Vagina (tissue), 2 donors: ENCODE results near the gene PXYLP1. TPM values are rescaled to one million over a fixed set of nuclear protein-coding genes. Genes with fewer than 3 reads are reported as not detected.

Experiments
- DNase-seq, 2 donors: peaks; one replicate each; pipeline ENCODE4 v3.0.0-alpha.2; 2017; ENCODE audit errors: extremely low spot score in 2 of 2
- H3K27ac ChIP-seq: fragments of 200-600 bp; sonication (generic); one replicate; pipeline ENCODE4 v1.5.1; 2019
- H3K27me3 ChIP-seq: fragments of 200-600 bp; sonication (generic); one replicate; pipeline ENCODE4 v1.5.1; 2019
- H3K36me3 ChIP-seq, 2 donors: fragments of 200-600 bp; sonication (generic); one replicate each; pipeline ENCODE4 v1.5.1; 2017 to 2019
- H3K4me1 ChIP-seq: fragments of 200-600 bp; sonication (generic); one replicate; pipeline ENCODE4 v1.5.1; 2019
- H3K4me3 ChIP-seq, 2 donors: fragments of 200-600 bp; sonication (generic); 1 replicate in 1 of 2; 2 replicates in 1 of 2; pipeline ENCODE4 v1.5.1; 2016 to 2019
- H3K9me3 ChIP-seq: fragments of 200-600 bp; sonication (generic); one replicate; pipeline ENCODE4 v1.5.1; 2019
- CTCF ChIP-seq, 3 experiments: fragments of 450-650 bp in 2 of 3; fragments of 200-600 bp in 1 of 3; sonication (generic) in 1 of 3; IDR thresholded peaks; one replicate each; pipeline ENCODE4 v1.5.1; 2017 to 2019; ENCODE audit warnings: antibody characterized with exemption in 3 of 3, mild to moderate bottlenecking in 2 of 3, moderate library complexity in 2 of 3
- POLR2A ChIP-seq, 2 donors: fragments of 450-650 bp; IDR thresholded peaks; one replicate each; pipeline ENCODE4 v1.6.1; 2017; ENCODE audit warnings: antibody characterized with exemption in 2 of 2, mild to moderate bottlenecking in 2 of 2, moderate library complexity in 2 of 2
- POLR2AphosphoS5 ChIP-seq, 2 donors: sonication (generic); formaldehyde crosslinking; IDR thresholded peaks; one replicate each; pipeline ENCODE4 v1.9.0; 2017; ENCODE audit warnings: antibody characterized with exemption in 2 of 2, mild to moderate bottlenecking in 2 of 2, low read depth in 1 of 2; ENCODE audit not compliant: insufficient read depth in 1 of 2
- intact Hi-C: fragments of 100-400 bp; cut with DNase I; formaldehyde crosslinking; loops from one replicate; pipeline ENCODE4 v1.15.1; 2023
- total RNA-seq: library from RNA; depleted of rRNA; stranded (reverse); fragments of >200 nt; gene quantifications from one replicate; pipeline ENCODE4 v1.2.3, GENCODE V29; 2016

The PXYLP1 gene
- total RNA-seq, 1 donor from 2014 or later: 16.7 TPM

- Histone ChIP-seq H3K36me3 (no peaks in the 10 kb centered on the region), H3K4me3 (no peak overlapping the region), H3K4me1 (peaks cover 4% of the 10 kb centered on the region), H3K27ac (no peak overlapping the region), H3K27me3 (no peaks in the 10 kb centered on the region), H3K9me3 (no peaks in the 10 kb centered on the region)
- intact Hi-C loops: loop anchor here (5.0 kb wide), 1 partner anchor 42 kb away; no protein-coding TSS in a partner anchor
- DNase-seq: no peak
- TF ChIP-seq POLR2AphosphoS5 (IDR thresholded peaks at IDR 0.05; ENCODE audit: insufficient read depth in 1 of 2, low read depth in 1 of 2): no peak
- TF ChIP-seq POLR2A (IDR thresholded peaks at IDR 0.05): no peak
- TF ChIP-seq CTCF (IDR thresholded peaks at IDR 0.05): no peak
Observed at GRCh38 chr3:141279077-141279967, 47.7 kb downstream of the PXYLP1 start.

- no peak for TF ChIP-seq CTCF (IDR thresholded peaks at IDR 0.05)
- no peak for TF ChIP-seq POLR2A (IDR thresholded peaks at IDR 0.05)
- TF ChIP-seq POLR2AphosphoS5 (IDR thresholded peaks at IDR 0.05; ENCODE audit: insufficient read depth in 1 of 2, low read depth in 1 of 2): no peak
- DNase-seq: no peak
- Histone ChIP-seq H3K4me3 (no peak overlapping the region), H3K36me3 (no peaks in the 10 kb centered on the region), H3K4me1 (peaks cover 4% of the 10 kb centered on the region), H3K27ac (no peak overlapping the region), H3K27me3 (no peaks in the 10 kb centered on the region), H3K9me3 (no peaks in the 10 kb centered on the region)
- intact Hi-C loops: no loop called here
Observed at GRCh38 chr3:141280086-141280485, 48.5 kb downstream of the PXYLP1 start.

GRCh38 chr3:141280690-141281089, 49.1 kb downstream of the PXYLP1 start:
- Histone ChIP-seq H3K27me3 (no peaks in the 10 kb centered on the region), H3K9me3 (no peaks in the 10 kb centered on the region), H3K36me3 (no peaks in the 10 kb centered on the region), H3K4me3 (no peak overlapping the region), H3K4me1 (peaks cover 4% of the 10 kb centered on the region), H3K27ac (no peak overlapping the region)
- intact Hi-C loops: no loop called here
- no peak for DNase-seq
- TF ChIP-seq POLR2A (IDR thresholded peaks at IDR 0.05) (no peak), CTCF (IDR thresholded peaks at IDR 0.05) (no peak), POLR2AphosphoS5 (IDR thresholded peaks at IDR 0.05; ENCODE audit: insufficient read depth in 1 of 2, low read depth in 1 of 2) (no peak)

- no peak overlapping the region for H3K27ac ChIP-seq
- H3K4me3 ChIP-seq: no peak overlapping the region
- TF ChIP-seq CTCF (IDR thresholded peaks at IDR 0.05) (no peak), POLR2AphosphoS5 (IDR thresholded peaks at IDR 0.05; ENCODE audit: insufficient read depth in 1 of 2, low read depth in 1 of 2) (no peak), POLR2A (IDR thresholded peaks at IDR 0.05) (no peak)
- intact Hi-C loops: no loop called here
- no peaks in the 10 kb centered on the region for H3K27me3 ChIP-seq
- DNase-seq: no peak
- H3K36me3 ChIP-seq: peaks cover 0 to 4% of the 10 kb centered on the region in 2 donors
- H3K4me1 ChIP-seq: no peaks in the 10 kb centered on the region
- no peaks in the 10 kb centered on the region for H3K9me3 ChIP-seq
Observed at GRCh38 chr3:141285570-141285969, 53.9 kb downstream of the PXYLP1 start.

GRCh38 chr3:141286856-141287255, 55.2 kb downstream of the PXYLP1 start:
- TF ChIP-seq POLR2A (IDR thresholded peaks at IDR 0.05) (no peak), CTCF (IDR thresholded peaks at IDR 0.05) (no peak), POLR2AphosphoS5 (IDR thresholded peaks at IDR 0.05; ENCODE audit: insufficient read depth in 1 of 2, low read depth in 1 of 2) (no peak)
- intact Hi-C loops: no loop called here
- no peak overlapping the region for H3K27ac ChIP-seq
- H3K4me3 ChIP-seq: no peak overlapping the region
- H3K27me3 ChIP-seq: no peaks in the 10 kb centered on the region
- H3K36me3 ChIP-seq: peaks cover 0 to 4% of the 10 kb centered on the region in 2 donors
- no peaks in the 10 kb centered on the region for H3K4me1 ChIP-seq
- DNase-seq: peak in 1 of 2 donors; percentile 22
- H3K9me3 ChIP-seq: no peaks in the 10 kb centered on the region
